Adipocyte (in vitro differentiated cells): ENCODE data around the gene DGKB.
A peak's percentile ranks its signal among the peaks of the same experiment; 100 is the strongest.

Experiments
- DNase-seq: peaks from one replicate; pipeline ENCODE4 v3.0.0-alpha.2; 2015; ENCODE audit warnings: low read depth
- H3K27me3 ChIP-seq: replicated peaks from 2 replicates; pipeline ENCODE4 v1.7.0; 2013; ENCODE audit warnings: mild to moderate bottlenecking, low read length, moderate library complexity; ENCODE audit not compliant: control insufficient read depth, insufficient read depth
- H3K36me3 ChIP-seq: 2 replicates; pipeline ENCODE4 v1.7.0; 2013; ENCODE audit warnings: low read length, mild to moderate bottlenecking, moderate library complexity; ENCODE audit not compliant: control insufficient read depth, insufficient read depth, severe bottlenecking
- H3K4me1 ChIP-seq: 2 replicates; pipeline ENCODE4 v1.7.0; 2013; ENCODE audit warnings: mild to moderate bottlenecking, low read length, moderate library complexity; ENCODE audit not compliant: control insufficient read depth, insufficient read depth
- H3K4me3 ChIP-seq: 2 replicates; pipeline ENCODE4 v1.7.0; 2013; ENCODE audit warnings: mild to moderate bottlenecking, low read length, moderate library complexity
- H3K9ac ChIP-seq: 2 replicates; pipeline ENCODE4 v1.7.0; 2013; ENCODE audit warnings: mild to moderate bottlenecking, low read length, moderate library complexity
- H3K9me3 ChIP-seq: 2 replicates; pipeline ENCODE4 v1.7.0; 2013; ENCODE audit warnings: mild to moderate bottlenecking, low read length, moderate library complexity; ENCODE audit not compliant: control insufficient read depth

The DGKB gene

DNA sequence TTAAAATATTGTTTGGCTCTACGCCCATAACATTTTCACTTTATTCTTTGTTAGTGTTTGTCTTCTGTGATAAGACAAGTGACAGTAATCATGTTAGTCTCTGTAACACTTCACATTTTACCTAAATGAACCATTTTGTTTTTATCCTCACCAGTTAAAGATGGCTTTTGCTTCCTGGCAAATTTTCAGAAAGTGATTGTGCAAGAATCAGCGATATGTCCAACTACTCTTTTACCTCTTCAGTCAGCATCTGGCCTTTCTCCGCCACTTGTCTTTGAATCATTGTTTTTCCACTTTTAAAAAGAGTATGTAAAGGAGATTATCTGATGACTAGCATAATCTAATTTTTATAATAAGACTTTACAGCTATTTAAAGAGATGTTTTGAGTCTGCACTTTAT lies 3.5 kb downstream of the DGKB start:
- DNase-seq = no peak
- Histone ChIP-seq H3K4me1 (peaks cover 28% of the 10 kb centered on the region), H3K36me3 (no peaks in the 10 kb centered on the region), H3K27me3 (peaks cover 19% of the 10 kb centered on the region), H3K9ac (no peak overlapping the region), H3K4me3 (peak overlapping the region; percentile 54), H3K9me3 (no peaks in the 10 kb centered on the region)

DNA sequence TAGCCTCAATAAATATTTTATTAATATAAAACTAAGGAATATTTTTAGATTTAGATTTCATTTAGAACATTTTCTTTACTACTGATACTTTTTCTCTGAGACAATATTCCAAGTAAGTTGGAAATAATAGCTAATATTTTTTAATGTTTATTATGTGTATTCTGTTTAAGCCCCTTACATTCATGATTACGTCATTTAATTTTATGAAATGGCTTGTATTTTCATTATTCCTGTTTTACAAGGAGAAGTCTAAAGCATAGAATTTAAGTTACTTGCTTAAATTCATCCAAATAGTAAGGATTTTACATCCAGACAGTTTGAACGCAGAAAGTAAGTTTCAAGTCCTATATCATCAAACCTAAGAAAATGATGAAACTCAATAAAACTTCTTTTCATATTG lies 6.1 kb downstream of the DGKB start:
- Histone ChIP-seq H3K4me3 (no peak overlapping the region), H3K9ac (no peak overlapping the region), H3K9me3 (no peaks in the 10 kb centered on the region), H3K36me3 (no peaks in the 10 kb centered on the region), H3K27me3 (no peaks in the 10 kb centered on the region), H3K4me1 (peaks cover 10% of the 10 kb centered on the region)
- no peak for DNase-seq

DNA sequence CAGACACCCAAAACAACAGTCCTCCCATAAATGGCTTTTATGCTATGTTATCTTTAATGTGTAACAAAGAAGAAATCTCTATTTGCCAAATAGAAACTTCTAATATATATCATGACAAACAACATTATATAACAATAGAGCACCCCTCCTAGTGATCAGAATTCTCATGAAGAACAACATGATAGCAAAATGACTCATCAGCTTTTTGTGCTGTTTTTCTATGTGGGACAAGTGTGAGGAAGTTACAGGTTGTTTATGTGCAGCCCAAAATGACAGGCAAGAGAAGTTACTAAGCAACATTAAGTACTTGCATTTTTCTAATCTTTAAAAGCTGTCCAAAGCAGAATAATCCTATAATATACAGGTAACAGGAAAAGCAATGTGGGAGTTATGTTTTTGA lies 7.7 kb downstream of the DGKB start:
- Histone ChIP-seq H3K4me3 (no peak overlapping the region), H3K36me3 (no peaks in the 10 kb centered on the region), H3K9ac (no peak overlapping the region), H3K4me1 (peaks cover 10% of the 10 kb centered on the region), H3K9me3 (no peaks in the 10 kb centered on the region), H3K27me3 (no peaks in the 10 kb centered on the region)
- no peak for DNase-seq

DNA sequence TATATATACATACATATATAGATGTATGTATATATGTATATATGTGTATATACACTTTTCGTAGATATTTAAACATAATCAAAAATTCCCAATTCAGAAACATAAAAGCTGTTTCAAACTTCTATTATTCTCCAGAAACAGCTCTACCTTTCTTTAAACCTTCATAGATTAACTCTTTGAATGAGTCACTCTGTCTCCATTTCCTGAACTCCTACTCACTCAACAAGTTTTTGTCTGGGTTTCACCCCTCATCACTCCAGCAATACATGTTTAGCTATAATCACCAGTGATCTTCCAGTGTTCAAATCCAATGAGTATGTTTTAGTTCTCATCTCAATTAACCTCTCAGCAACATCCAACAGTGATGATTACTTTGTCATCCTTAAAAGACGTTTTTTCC lies 9.6 kb downstream of the DGKB start:
- DNase-seq = no peak
- Histone ChIP-seq H3K4me3 (no peak overlapping the region), H3K4me1 (peaks cover 8% of the 10 kb centered on the region), H3K9me3 (no peaks in the 10 kb centered on the region), H3K36me3 (no peaks in the 10 kb centered on the region), H3K9ac (no peak overlapping the region), H3K27me3 (no peaks in the 10 kb centered on the region)

DNA sequence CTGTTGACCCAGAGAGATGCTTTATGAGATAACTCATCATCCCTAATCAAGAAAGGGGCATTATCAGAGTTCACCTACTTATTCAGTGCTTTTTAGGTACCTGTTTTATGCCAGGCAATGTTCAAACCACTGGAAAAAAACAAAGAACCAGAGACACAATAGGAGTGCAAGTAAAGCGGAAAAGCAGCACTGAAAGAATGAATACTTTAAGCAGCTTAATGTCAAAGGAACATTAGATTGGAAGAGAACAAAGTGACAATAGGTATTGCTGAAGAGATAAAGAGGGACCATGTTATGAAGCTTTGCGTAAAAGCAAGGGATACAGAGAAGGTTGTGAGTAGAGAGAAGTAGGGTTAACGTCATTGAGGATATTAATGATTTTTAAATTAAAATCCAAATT lies 11.3 kb downstream of the DGKB start:
- H3K9ac ChIP-seq = no peak overlapping the region
- DNase-seq = no peak
- H3K9me3 ChIP-seq = no peaks in the 10 kb centered on the region

DNA sequence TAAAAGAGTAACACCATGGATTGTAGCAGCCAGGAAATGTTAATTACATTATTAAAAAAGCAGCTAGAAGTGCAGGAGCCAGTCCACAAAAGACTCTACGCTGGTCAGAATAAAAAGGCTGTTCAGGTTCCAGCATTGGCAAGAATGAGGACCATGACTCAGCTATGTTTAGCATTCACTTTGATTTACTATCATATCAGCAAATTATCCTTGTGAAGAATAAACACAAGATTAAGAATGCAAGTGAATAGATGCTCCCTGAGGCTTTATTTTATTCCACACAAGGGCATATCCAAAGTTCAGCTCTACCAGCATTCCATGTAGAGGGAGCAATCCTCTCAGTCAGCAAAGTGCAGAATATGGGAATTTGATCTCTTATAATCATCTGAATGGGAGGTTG lies 13.6 kb downstream of the DGKB start:
- no peak for DNase-seq
- H3K36me3 ChIP-seq = no peaks in the 10 kb centered on the region
- H3K4me1 ChIP-seq = peaks cover 11% of the 10 kb centered on the region
- no peaks in the 10 kb centered on the region for H3K27me3 ChIP-seq
- H3K9me3 ChIP-seq = no peaks in the 10 kb centered on the region
- no peak overlapping the region for H3K9ac ChIP-seq
- no peak overlapping the region for H3K4me3 ChIP-seq

More for the DNA sequence above, 11.3 kb downstream of the DGKB start:
- H3K4me1 ChIP-seq = peaks cover 11% of the 10 kb centered on the region
- H3K27me3 ChIP-seq = no peaks in the 10 kb centered on the region
- no peak overlapping the region for H3K4me3 ChIP-seq
- H3K36me3 ChIP-seq = no peaks in the 10 kb centered on the region

DNA sequence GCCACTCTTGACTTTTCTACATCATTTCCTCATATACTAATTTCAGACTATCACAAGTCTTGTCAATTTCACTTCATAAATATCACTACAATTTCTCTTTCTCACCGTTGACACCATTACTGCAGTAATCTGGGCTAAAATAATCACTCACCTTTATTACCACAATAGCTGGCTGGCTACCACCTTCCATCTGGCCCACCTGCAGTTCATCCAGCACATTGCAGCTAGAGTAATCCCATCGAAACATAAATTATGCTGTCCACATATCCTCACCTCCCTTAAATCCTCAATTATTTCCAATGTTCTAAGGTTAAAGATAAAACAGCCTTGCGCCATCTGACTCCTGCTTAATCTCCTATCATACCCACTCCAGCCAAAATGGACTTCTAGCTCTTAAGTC lies 16.0 kb downstream of the DGKB start:
- Histone ChIP-seq H3K9ac (no peak overlapping the region), H3K36me3 (no peaks in the 10 kb centered on the region), H3K9me3 (no peaks in the 10 kb centered on the region), H3K4me3 (no peak overlapping the region), H3K27me3 (no peaks in the 10 kb centered on the region), H3K4me1 (peaks cover 11% of the 10 kb centered on the region)
- DNase-seq = no peak

DNA sequence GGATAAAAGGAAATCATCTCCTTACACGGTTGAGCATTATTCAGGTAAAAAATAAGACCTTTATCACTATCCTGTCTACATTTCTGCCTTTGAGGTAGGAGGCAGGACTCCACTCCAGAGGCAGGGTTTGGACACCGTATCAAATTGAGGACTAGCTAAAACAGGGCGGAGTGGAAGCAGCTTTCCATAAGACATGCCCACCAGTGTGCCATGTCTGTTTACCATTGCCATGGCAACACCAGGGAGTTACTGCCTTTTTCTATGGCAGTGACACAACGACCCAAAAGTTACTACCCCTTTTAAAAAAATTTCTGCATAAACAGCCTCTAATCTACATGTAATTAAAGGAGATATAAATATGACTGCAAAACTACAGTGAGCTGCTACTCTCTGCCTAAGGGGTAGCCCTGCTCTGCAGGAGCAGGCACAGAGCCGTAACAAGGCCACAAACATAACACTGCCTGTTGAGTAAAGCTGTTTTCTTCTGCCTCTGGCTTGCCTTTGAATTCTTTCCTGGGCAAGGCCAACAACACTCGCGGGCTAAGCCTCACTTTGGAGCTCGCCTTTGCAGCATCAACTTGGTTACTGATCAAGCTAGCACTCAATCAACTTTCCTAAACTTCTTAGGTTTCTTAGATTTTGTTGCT lies 26.5 kb downstream of the DGKB start:
- Histone ChIP-seq H3K9ac (no peak overlapping the region), H3K27me3 (no peaks in the 10 kb centered on the region), H3K36me3 (no peaks in the 10 kb centered on the region), H3K4me3 (no peak overlapping the region), H3K9me3 (no peaks in the 10 kb centered on the region), H3K4me1 (no peaks in the 10 kb centered on the region)
- DNase-seq = no peak

DNA sequence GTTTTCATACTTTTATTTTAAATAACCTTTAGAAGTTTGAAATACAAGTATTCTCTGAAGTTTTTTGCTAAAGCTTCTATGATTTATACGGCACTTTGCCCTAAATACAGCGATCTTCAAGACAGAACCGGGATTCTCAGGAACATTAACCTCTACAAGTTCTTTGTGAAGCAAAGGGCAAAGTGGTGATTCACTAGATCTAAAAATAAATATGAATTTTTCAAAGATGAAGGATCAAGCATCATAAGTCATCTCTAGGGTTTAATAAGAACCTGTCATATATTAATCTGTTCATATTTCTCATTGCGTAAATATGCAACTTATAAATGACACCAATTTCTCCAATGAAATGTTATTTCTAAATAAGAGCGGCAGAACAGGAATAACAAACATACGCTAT lies 30.7 kb downstream of the DGKB start:
- no peak for DNase-seq
- H3K9me3 ChIP-seq = peaks cover under 1% of the 10 kb centered on the region
- no peak overlapping the region for H3K4me3 ChIP-seq

DNA sequence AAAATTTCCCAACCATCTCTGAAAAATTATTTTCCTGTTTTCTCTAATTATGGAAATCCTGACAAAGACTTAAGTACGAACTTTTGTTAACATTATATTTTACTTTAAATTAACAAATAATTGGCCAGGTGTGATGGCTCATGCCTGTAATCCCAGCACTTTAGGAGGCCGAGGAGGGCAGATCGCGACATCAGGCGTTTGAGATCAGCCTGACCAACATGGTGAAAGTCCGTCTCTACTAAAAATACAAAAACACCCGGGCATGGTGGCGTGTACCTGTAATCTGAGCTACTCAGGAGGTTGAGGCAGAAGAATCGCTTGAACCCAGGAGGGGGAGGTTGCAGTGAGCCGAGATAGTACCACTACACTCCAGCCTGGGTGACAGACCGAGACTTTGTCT lies 32.2 kb downstream of the DGKB start:
- no peaks in the 10 kb centered on the region for H3K36me3 ChIP-seq
- H3K27me3 ChIP-seq = no peaks in the 10 kb centered on the region
- no peak overlapping the region for H3K9ac ChIP-seq
- H3K9me3 ChIP-seq = peaks cover 4% of the 10 kb centered on the region
- DNase-seq = no peak
- H3K4me1 ChIP-seq = no peaks in the 10 kb centered on the region
- no peak overlapping the region for H3K4me3 ChIP-seq

More for the DNA sequence above, 30.7 kb downstream of the DGKB start:
- H3K9ac ChIP-seq = no peak overlapping the region
- H3K4me1 ChIP-seq = no peaks in the 10 kb centered on the region
- H3K27me3 ChIP-seq = no peaks in the 10 kb centered on the region
- no peaks in the 10 kb centered on the region for H3K36me3 ChIP-seq

DNA sequence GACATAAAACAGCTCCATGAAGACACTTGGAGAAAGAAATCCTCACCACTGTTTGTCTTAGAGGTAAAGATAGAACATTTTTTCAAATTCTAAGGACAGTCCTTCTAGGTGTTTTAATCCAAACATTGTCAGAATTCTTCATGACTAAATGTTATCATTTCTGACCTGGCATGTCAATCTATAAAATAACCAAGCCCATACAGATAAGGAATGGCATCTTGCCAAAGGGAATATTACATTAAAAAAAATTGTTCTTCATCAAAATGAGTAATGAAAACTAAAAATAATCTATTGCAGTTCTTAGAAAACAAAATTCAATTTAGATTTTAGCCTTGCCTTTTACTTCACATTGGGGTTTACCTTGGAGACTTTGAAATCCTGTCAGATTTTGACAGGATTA lies 33.6 kb downstream of the DGKB start:
- no peaks in the 10 kb centered on the region for H3K4me1 ChIP-seq
- DNase-seq = no peak
- H3K9ac ChIP-seq = no peak overlapping the region
- no peak overlapping the region for H3K4me3 ChIP-seq
- peaks cover 4% of the 10 kb centered on the region for H3K9me3 ChIP-seq
- H3K27me3 ChIP-seq = no peaks in the 10 kb centered on the region
- no peaks in the 10 kb centered on the region for H3K36me3 ChIP-seq

DNA sequence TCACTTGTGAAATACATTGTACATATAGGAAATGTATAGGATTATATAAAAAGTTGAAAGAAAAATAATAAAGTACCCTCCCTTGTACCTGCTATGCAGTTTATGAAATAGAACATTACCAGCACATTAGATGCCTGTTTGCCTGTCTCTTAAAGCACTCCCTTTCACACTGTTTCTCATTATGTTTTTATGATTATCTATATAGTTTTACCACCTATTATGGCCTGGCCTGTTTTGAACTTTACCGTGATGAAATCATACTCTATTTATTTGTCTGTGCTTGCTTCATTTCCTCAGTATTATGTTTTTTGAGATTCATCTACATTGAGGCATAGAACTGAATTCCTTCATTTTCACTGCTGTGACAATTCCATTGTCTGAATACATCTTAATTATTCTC lies 41.1 kb downstream of the DGKB start:
- no peaks in the 10 kb centered on the region for H3K36me3 ChIP-seq
- DNase-seq = no peak
- no peak overlapping the region for H3K9ac ChIP-seq
- no peaks in the 10 kb centered on the region for H3K9me3 ChIP-seq
- H3K27me3 ChIP-seq = no peaks in the 10 kb centered on the region
- no peak overlapping the region for H3K4me3 ChIP-seq
- no peaks in the 10 kb centered on the region for H3K4me1 ChIP-seq
